Endothelial cell of umbilical vein (primary cell): ENCODE results near the gene ABCG5. TPM values are rescaled to one million over a fixed set of nuclear protein-coding genes. Genes with fewer than 3 reads are reported as not detected.

Experiments used
- BruUV-seq: library from RNA; stranded (reverse); fragments of 400-500 nt; replicated peaks from 2 replicates; lab custom pipeline; 2021; lab: Mats Ljungman, UMichigan
- CTCF ChIA-PET: fragments of 300-600, 350-600 bp; sonication (Branson Sonifier 250); formaldehyde crosslinking; loops from one replicate; lab custom pipeline; 2021; ENCODE audit warnings: antibody characterized with exemption, inconsistent platforms; lab: Charles Lee
- POLR2A ChIA-PET: fragments of 300-600, 350-600 bp; sonication (Branson Sonifier 250); formaldehyde crosslinking; loops from one replicate; lab custom pipeline; 2021; ENCODE audit warnings: antibody characterized with exemption, inconsistent platforms; lab: Charles Lee
- DNase-seq: peaks from one replicate; pipeline ENCODE4 v3.0.0-alpha.2; 2011; ENCODE audit warnings: low read depth, low spot score
- FAIRE-seq: peaks from 2 replicates; lab custom pipeline; 2011; peaks lifted over from hg19 to GRCh38; lab: Jason Lieb, UNC
- H2AFZ ChIP-seq: 2 replicates; pipeline ENCODE4 v1.6.0; 2012; ENCODE audit warnings: low read depth, low read length, control low read depth, inconsistent platforms
- H3K27ac ChIP-seq: 2 replicates; pipeline ENCODE4 v1.5.1; 2011; ENCODE audit warnings: low read depth, mild to moderate bottlenecking, control low read depth, low read length, moderate library complexity; ENCODE audit not compliant: insufficient read depth
- H3K27me3 ChIP-seq, 2 experiments: 2 replicates each; pipeline versions ENCODE4 v1.6.0 to v1.6.1; 2011; ENCODE audit warnings: low read length in 2 of 2, mixed read lengths in 1 of 2; ENCODE audit not compliant: control insufficient read depth in 2 of 2, insufficient read depth in 2 of 2
- H3K36me3 ChIP-seq, 2 experiments: 2 replicates in 1 of 2; 3 replicates in 1 of 2; pipeline ENCODE4 v1.5.1; 2011; ENCODE audit warnings: low read length in 2 of 2, mild to moderate bottlenecking in 1 of 2, moderate library complexity in 1 of 2; ENCODE audit not compliant: control insufficient read depth in 2 of 2, insufficient read depth in 2 of 2; ENCODE audit errors: extremely low read depth in 1 of 2
- H3K4me1 ChIP-seq: 3 replicates; pipeline ENCODE4 v1.5.1; 2011; ENCODE audit warnings: mild to moderate bottlenecking, low read length; ENCODE audit not compliant: control insufficient read depth, insufficient read depth; ENCODE audit errors: extremely low read depth
- H3K4me2 ChIP-seq: 2 replicates; pipeline ENCODE4 v1.6.1; 2011; ENCODE audit warnings: low read length, control low read depth, mixed read lengths; ENCODE audit not compliant: insufficient read depth
- H3K4me3 ChIP-seq, 3 experiments: fragments of 200-600 bp in 1 of 3; sonication (generic), shearing (Covaris generic) in 1 of 3; replicated peaks in 1 of 3; 2 replicates each; pipeline ENCODE4 v1.5.1; 2011 to 2016; ENCODE audit warnings: control low read depth in 3 of 3, low read length in 3 of 3, mild to moderate bottlenecking in 2 of 3, inconsistent platforms in 1 of 3, low read depth in 1 of 3, moderate library complexity in 1 of 3; ENCODE audit not compliant: insufficient read depth in 1 of 3
- H3K79me2 ChIP-seq: 2 replicates; pipeline ENCODE4 v1.6.0; 2012; ENCODE audit warnings: low read length, inconsistent platforms; ENCODE audit not compliant: control insufficient read depth, insufficient read depth
- H3K9ac ChIP-seq: replicated peaks from 2 replicates; pipeline ENCODE3; 2011; ENCODE audit warnings: low read length, control low read depth; ENCODE audit not compliant: insufficient read depth; ENCODE audit errors: extremely low read depth
- H3K9me1 ChIP-seq: replicated peaks from 3 replicates; pipeline ENCODE4 v1.6.0; 2011; ENCODE audit warnings: mild to moderate bottlenecking, low read length; ENCODE audit not compliant: control insufficient read depth, insufficient read depth; ENCODE audit errors: extremely low read depth
- H3K9me3 ChIP-seq: replicated peaks from 2 replicates; pipeline ENCODE4 v1.5.1; 2012; ENCODE audit warnings: low read length, inconsistent platforms; ENCODE audit not compliant: control insufficient read depth, insufficient read depth
- H4K20me1 ChIP-seq: replicated peaks from 2 replicates; pipeline ENCODE3; 2011; ENCODE audit warnings: mild to moderate bottlenecking, low read length; ENCODE audit not compliant: control insufficient read depth, insufficient read depth; ENCODE audit errors: extremely low read depth
- EZH2 ChIP-seq: IDR thresholded peaks from 2 replicates; pipeline ENCODE4 v1.6.1; 2012; ENCODE audit warnings: borderline replicate concordance, low read depth, mild to moderate bottlenecking, moderate library complexity, low read length, inconsistent platforms; ENCODE audit not compliant: severe bottlenecking
- FOS ChIP-seq: IDR thresholded peaks from 2 replicates; pipeline ENCODE4 v1.6.1; 2011; ENCODE audit warnings: mild to moderate bottlenecking, low read length, moderate library complexity, borderline replicate concordance; ENCODE audit not compliant: insufficient read depth
- GATA2 ChIP-seq: IDR thresholded peaks from 2 replicates; pipeline ENCODE4 v1.7.0; 2011; ENCODE audit warnings: low read depth, mild to moderate bottlenecking, moderate library complexity, mixed read lengths, low read length; ENCODE audit not compliant: insufficient read length, insufficient read depth
- JUN ChIP-seq: IDR thresholded peaks from 2 replicates; pipeline ENCODE4 v1.6.1; 2011; ENCODE audit warnings: borderline replicate concordance, low read depth; ENCODE audit not compliant: insufficient read length, insufficient read depth
- MYC ChIP-seq: IDR thresholded peaks from one replicate; pipeline ENCODE4 v1.6.1; 2011; ENCODE audit warnings: mild to moderate bottlenecking, low read depth, low read length
- POLR2A ChIP-seq: IDR thresholded peaks from 2 replicates; pipeline ENCODE4 v1.6.1; 2012; ENCODE audit warnings: low read depth, mild to moderate bottlenecking, control low read depth, low read length
- POLR2AphosphoS5 ChIP-seq: IDR thresholded peaks from 2 replicates; pipeline ENCODE4 v1.6.1; 2012; ENCODE audit warnings: low read depth, mild to moderate bottlenecking, control low read depth, low read length, moderate library complexity; ENCODE audit not compliant: insufficient read depth
- dilution Hi-C: fragments of 300-500 bp; cut with MboI; formaldehyde crosslinking; loops from one replicate; pipeline ENCODE4 v1.15.0; 2019; ENCODE audit warnings: low sequenced_read_pairs; ENCODE audit not compliant: extremely low pct_ligation_motif_present
- intact Hi-C: fragments of 100-400 bp; cut with micrococcal nuclease; formaldehyde crosslinking; loops from one replicate; pipeline ENCODE4 v1.10.0; 2022
- polyA plus RNA-seq, 4 experiments: library from polyadenylated mRNA; depleted of rRNA in 3 of 4; stranded (reverse) in 3 of 4; unstranded in 1 of 4; fragments of >200 nt; gene quantifications; 2 replicates each; pipeline versions ENCODE4 v1.2.1 to v1.2.3, GENCODE V29; 2011 to 2012; ENCODE audit warnings: missing spikeins in 1 of 4
- total RNA-seq: library from RNA; stranded (reverse); gene quantifications from 2 replicates; pipeline ENCODE4 v1.2.3, GENCODE V29; 2021
- TF ChIP-seq, protein P1 (sequence below), 2 donors: IDR thresholded peaks; 1 replicate in 1 of 2; 2 replicates in 1 of 2; pipeline ENCODE4 v1.5.1; 2011; ENCODE audit warnings: low read length in 2 of 2, mild to moderate bottlenecking in 2 of 2, moderate library complexity in 2 of 2, control low read depth in 1 of 2, inconsistent platforms in 1 of 2, low read depth in 1 of 2; ENCODE audit not compliant: insufficient read depth in 1 of 2; ENCODE audit errors: extremely low read depth in 1 of 2
- TF ChIP-seq, protein P2 (sequence below): IDR thresholded peaks from 2 replicates; pipeline ENCODE4 v1.6.1; 2011; ENCODE audit not compliant: insufficient read depth, insufficient read length

Gene ABCG5
- total and polyA plus RNA-seq, 2 donors (not counting 3 experiments of a cell fraction or from before 2014, with no cell fraction given), result not detected

DNA sequence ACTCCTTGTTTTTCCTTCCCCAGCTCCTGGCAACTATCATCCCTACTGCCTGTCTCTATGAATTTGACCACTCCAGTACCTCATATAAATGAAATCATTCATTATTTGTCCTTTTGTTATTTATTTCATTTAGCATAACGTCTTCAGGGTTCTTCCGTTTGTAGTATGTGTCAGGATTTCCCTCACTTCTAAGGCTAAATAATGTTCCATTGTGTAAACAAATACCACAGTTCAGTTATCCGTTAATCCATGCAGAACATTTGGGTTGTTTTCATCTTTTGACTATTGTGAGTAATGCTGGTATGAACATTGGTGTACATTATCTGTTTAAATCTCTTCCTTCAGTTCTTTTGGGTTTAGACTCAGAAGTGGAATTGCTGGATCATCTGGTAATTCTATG is 46.0 kb downstream of the ABCG5 start:
- CTCF ChIA-PET, result no interaction called here
- BruUV-seq, result no TSS peak
- no peaks in the 10 kb centered on the region for H3K4me1 ChIP-seq
- H3K27ac ChIP-seq, result no peak overlapping the region
- FAIRE-seq, result no peak
- no peak overlapping the region for H3K9ac ChIP-seq
- H3K79me2 ChIP-seq, result no peaks in the 10 kb centered on the region
- H2AFZ ChIP-seq, result no peak overlapping the region
- H3K9me3 ChIP-seq, result no peaks in the 10 kb centered on the region
- H3K4me3 ChIP-seq, result no peak overlapping the region
- intact Hi-C loops, result no loop called here
- dilution Hi-C loops, result no loop called here
- DNase-seq, result no peak
- H3K36me3 ChIP-seq, result no peaks in the 10 kb centered on the region
- TF ChIP-seq JUN (no peak), MYC (no peak), GATA2 (no peak), POLR2A (no peak), FOS (no peak), EZH2 (no peak), POLR2AphosphoS5 (no peak)
- TF ChIP-seq, protein P1, sequence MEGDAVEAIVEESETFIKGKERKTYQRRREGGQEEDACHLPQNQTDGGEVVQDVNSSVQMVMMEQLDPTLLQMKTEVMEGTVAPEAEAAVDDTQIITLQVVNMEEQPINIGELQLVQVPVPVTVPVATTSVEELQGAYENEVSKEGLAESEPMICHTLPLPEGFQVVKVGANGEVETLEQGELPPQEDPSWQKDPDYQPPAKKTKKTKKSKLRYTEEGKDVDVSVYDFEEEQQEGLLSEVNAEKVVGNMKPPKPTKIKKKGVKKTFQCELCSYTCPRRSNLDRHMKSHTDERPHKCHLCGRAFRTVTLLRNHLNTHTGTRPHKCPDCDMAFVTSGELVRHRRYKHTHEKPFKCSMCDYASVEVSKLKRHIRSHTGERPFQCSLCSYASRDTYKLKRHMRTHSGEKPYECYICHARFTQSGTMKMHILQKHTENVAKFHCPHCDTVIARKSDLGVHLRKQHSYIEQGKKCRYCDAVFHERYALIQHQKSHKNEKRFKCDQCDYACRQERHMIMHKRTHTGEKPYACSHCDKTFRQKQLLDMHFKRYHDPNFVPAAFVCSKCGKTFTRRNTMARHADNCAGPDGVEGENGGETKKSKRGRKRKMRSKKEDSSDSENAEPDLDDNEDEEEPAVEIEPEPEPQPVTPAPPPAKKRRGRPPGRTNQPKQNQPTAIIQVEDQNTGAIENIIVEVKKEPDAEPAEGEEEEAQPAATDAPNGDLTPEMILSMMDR (IDR thresholded peaks at IDR 0.05; ENCODE audit: extremely low read depth in 1 of 2, insufficient read depth in 1 of 2, low read depth in 1 of 2, low read length in 2 of 2), result no peak
- TF ChIP-seq, protein P2, sequence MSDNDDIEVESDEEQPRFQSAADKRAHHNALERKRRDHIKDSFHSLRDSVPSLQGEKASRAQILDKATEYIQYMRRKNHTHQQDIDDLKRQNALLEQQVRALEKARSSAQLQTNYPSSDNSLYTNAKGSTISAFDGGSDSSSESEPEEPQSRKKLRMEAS, result no peak
- no peak overlapping the region for H3K4me2 ChIP-seq
- POLR2A ChIA-PET, result no interaction called here
- no peaks in the 10 kb centered on the region for H3K27me3 ChIP-seq
- H3K9me1 ChIP-seq, result no peaks in the 10 kb centered on the region
- H4K20me1 ChIP-seq, result no peaks in the 10 kb centered on the region
